IMR-90 (cell line): ENCODE results near the gene LDB2. TPM values are rescaled to one million over a fixed set of nuclear protein-coding genes. Genes with fewer than 3 reads are reported as not detected.

ENCODE experiments used
- CHD1 ChIP-seq: IDR thresholded peaks from 2 replicates; pipeline ENCODE4 v1.6.1; 2012; ENCODE audit warnings: low read depth, low read length, improper control_type of control experiment
- CTCF ChIP-seq: conservative IDR thresholded peaks from 2 replicates; pipeline ENCODE4 v1.5.1; 2012; ENCODE audit warnings: mild to moderate bottlenecking, low read depth, low read length, improper control_type of control experiment
- polyA plus RNA-seq, 3 experiments: library from polyadenylated mRNA; depleted of rRNA; stranded (reverse); fragments of >200 nt; gene quantifications; 2 replicates each; pipeline ENCODE4 v1.2.3, GENCODE V29; 2012; ENCODE audit warnings: low replicate concordance in 1 of 3
- total RNA-seq: library from RNA; depleted of rRNA; stranded (reverse); fragments of >200 nt; gene quantifications from 2 replicates; pipeline ENCODE4 v1.2.3, GENCODE V29; 2012

LDB2 gene
- total and polyA plus RNA-seq, 2 of the 4 experiments (the other 2 are of a cell fraction) = 67.9 to 116 TPM

- TF ChIP-seq CTCF = no peak
- TF ChIP-seq CHD1 = no peak
Measured at GRCh38 chr4:16896881-16897750, 1.3 kb downstream of the LDB2 start (continued).
